Prostate gland (tissue), 2 donors: Measurements from ENCODE around the gene ATOX1. TPM values are rescaled to one million over a fixed set of nuclear protein-coding genes. Genes with fewer than 3 reads are reported as not detected.
"Not testable (repeated sequence)": the region's sequence is repeated elsewhere in the genome, so short reads cannot be mapped to it uniquely, and the experiment has no call there.

Experiments used
- DNase-seq: peaks from one replicate; pipeline ENCODE4 v3.0.0-alpha.2; 2019; ENCODE audit warnings: low spot score
- H3K27ac ChIP-seq, 2 donors: fragments of 200-600 bp; sonication (generic); 2 replicates each; pipeline ENCODE4 v1.5.1; 2017 to 2019
- H3K27me3 ChIP-seq: fragments of 200-600 bp; sonication (generic); replicated peaks from 2 replicates; pipeline ENCODE4 v1.5.1; 2019; ENCODE audit not compliant: insufficient read depth
- H3K36me3 ChIP-seq, 2 donors: fragments of 200-600 bp; sonication (generic); 1 replicate in 1 of 2; 2 replicates in 1 of 2; pipeline versions ENCODE4 v1.5.1 to v1.8.1; 2017 to 2019
- H3K4me1 ChIP-seq: fragments of 200-600 bp; sonication (generic); replicated peaks from 2 replicates; pipeline ENCODE4 v1.5.1; 2019
- H3K4me3 ChIP-seq, 2 donors: fragments of 200-600 bp; sonication (generic); 2 replicates each; pipeline ENCODE4 v1.5.1; 2017 to 2019
- H3K9me3 ChIP-seq: fragments of 200-600 bp; sonication (generic); 2 replicates; pipeline ENCODE4 v1.5.1; 2017
- CTCF ChIP-seq, 4 experiments: fragments of 200-600 bp in 2 of 4; fragments of 450-650 bp in 2 of 4; sonication (generic) in 2 of 4; IDR thresholded peaks; 1 replicate in 3 of 4; 2 replicates in 1 of 4; pipeline ENCODE4 v1.5.1; 2016 to 2019; ENCODE audit warnings: antibody characterized with exemption in 4 of 4, mild to moderate bottlenecking in 2 of 4, moderate library complexity in 2 of 4
- POLR2A ChIP-seq: fragments of 450-650 bp; IDR thresholded peaks from one replicate; pipeline ENCODE4 v1.6.1; 2016; ENCODE audit warnings: antibody characterized with exemption, mild to moderate bottlenecking
- POLR2AphosphoS5 ChIP-seq: sonication (generic); formaldehyde crosslinking; IDR thresholded peaks from one replicate; pipeline ENCODE4 v1.6.1; 2017; ENCODE audit warnings: antibody characterized with exemption
- WGBS: methylation state at CpG from one replicate; pipeline ENCODE4 v1.1.5; 2018; 5-methylcytosine and 5-hydroxymethylcytosine counted together
- intact Hi-C: fragments of 100-400 bp; cut with DNase I; formaldehyde crosslinking; loops from one replicate; pipeline ENCODE4 v1.14.2; 2022
- total RNA-seq, 2 donors: library from RNA; depleted of rRNA; stranded (reverse); fragments of >200 nt; gene quantifications; one replicate each; pipeline ENCODE4 v1.1.0, GENCODE V29; 2016

The ATOX1 gene
- total RNA-seq, 2 donors from 2014 or later, result 97.8 to 163 TPM

DNA sequence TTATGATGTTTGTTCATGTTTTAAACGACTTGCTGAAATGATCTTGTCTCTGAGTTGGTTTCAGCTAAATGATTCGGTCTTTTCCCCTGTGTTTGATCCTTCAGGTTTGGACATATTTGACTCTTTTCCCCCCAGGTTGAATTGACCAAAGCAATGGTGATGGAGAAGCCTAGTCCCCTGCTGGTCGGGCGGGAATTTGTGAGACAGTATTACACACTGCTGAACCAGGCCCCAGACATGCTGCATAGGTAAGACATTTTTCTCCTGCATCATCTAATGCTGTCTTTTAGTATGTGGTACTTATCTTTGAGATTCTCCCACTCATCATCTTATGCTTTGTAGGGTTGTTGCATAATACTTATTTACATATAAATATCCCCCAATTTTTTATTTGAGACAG lies 28.0 kb upstream of the ATOX1 start:
- H3K27ac ChIP-seq, result no peak overlapping the region
- no peak overlapping the region for H3K4me3 ChIP-seq
- no peaks in the 10 kb centered on the region for H3K9me3 ChIP-seq
- no peak for DNase-seq
- H3K4me1 ChIP-seq, result no peaks in the 10 kb centered on the region
- 61% methylated on average over 4 of the region's 4 CpGs for WGBS
- intact Hi-C loops, result no loop called here
- TF ChIP-seq POLR2A (no peak), CTCF (IDR thresholded peaks at IDR 0.05) (no peak), POLR2AphosphoS5 (no peak)
- H3K27me3 ChIP-seq, result no peaks in the 10 kb centered on the region
- no peaks in the 10 kb centered on the region for H3K36me3 ChIP-seq

- no peaks in the 10 kb centered on the region for H3K36me3 ChIP-seq
- no peaks in the 10 kb centered on the region for H3K27me3 ChIP-seq
- TF ChIP-seq POLR2AphosphoS5, result no peak
- TF ChIP-seq POLR2A, result no peak
- TF ChIP-seq CTCF (IDR thresholded peaks at IDR 0.05), result no peak
- no peak overlapping the region for H3K27ac ChIP-seq
- H3K9me3 ChIP-seq, result no peaks in the 10 kb centered on the region
- no peak overlapping the region for H3K4me3 ChIP-seq
- intact Hi-C loops, result no loop called here
- WGBS, result 65% methylated on average over 3 of the region's 3 CpGs
- no peaks in the 10 kb centered on the region for H3K4me1 ChIP-seq
- no peak for DNase-seq
Measured at GRCh38 chr5:151784141-151784540, 25.7 kb upstream of the ATOX1 start.

DNA sequence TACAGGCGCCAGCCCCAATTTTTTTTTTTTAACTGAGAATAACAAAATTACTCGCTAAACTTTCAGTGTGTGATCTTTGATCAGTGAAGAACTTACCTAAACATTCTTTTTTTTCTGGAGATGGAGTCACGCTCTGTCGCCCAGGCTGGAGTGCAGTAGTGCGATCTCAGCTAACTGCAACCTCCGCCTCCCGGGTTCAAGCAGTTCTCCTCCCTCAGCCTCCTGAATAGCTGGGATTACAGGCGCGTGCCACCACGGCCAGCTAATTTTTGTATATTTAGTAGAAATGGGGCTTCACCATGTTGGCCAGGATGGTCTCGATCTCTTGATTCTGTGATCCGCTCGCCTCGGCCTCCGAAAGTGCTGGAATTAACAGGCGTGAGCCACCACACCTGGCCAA lies 25.2 kb upstream of the ATOX1 start:
- H3K4me3 ChIP-seq, H3K9me3 ChIP-seq, H3K27me3 ChIP-seq, DNase-seq, H3K27ac ChIP-seq, H3K4me1 ChIP-seq, intact Hi-C loops, H3K36me3 ChIP-seq: not testable (repeated sequence)
- WGBS, result 97% methylated on average over 16 of the region's 16 CpGs

- DNase-seq, result no peak
- Histone ChIP-seq H3K4me3 (no peak overlapping the region), H3K27ac (no peak overlapping the region), H3K27me3 (no peaks in the 10 kb centered on the region), H3K4me1 (no peaks in the 10 kb centered on the region), H3K9me3 (no peaks in the 10 kb centered on the region), H3K36me3 (no peaks in the 10 kb centered on the region)
- no peak for TF ChIP-seq CTCF (IDR thresholded peaks at IDR 0.05)
- no peak for TF ChIP-seq POLR2AphosphoS5
- no peak for TF ChIP-seq POLR2A
- intact Hi-C loops, result no loop called here
- WGBS, result 43% methylated on average over 1 of the region's 1 CpG
Measured at GRCh38 chr5:151781201-151781600, 22.8 kb upstream of the ATOX1 start.

DNA sequence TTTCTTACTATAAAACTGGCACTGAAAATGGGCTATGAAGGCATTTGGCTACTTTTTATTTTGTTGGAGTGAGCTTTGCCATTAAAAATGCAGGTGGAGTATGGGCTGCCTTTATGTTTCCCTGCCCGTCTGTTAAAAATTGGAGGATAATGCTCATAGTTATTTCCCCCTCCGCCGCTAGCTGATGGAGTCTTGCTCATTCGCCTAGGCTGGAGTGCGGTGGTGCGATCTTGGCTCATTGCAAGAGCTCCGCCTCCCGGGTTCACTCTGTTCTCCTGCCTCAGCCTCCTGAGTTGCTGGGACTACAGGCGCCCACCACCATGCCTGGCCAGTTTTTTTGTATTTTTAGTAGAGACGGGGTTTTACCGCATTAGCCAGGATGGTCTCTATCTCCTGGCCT lies 21.9 kb upstream of the ATOX1 start:
- Histone ChIP-seq H3K4me1 (peaks cover 2% of the 10 kb centered on the region), H3K27ac (no peak overlapping the region), H3K36me3 (no peaks in the 10 kb centered on the region), H3K27me3 (no peaks in the 10 kb centered on the region), H3K4me3 (no peak overlapping the region), H3K9me3 (no peaks in the 10 kb centered on the region)
- DNase-seq, result no peak
- 92% methylated on average over 11 of the region's 11 CpGs for WGBS
- intact Hi-C loops, result no loop called here
- TF ChIP-seq POLR2A, result no peak
- TF ChIP-seq CTCF (IDR thresholded peaks at IDR 0.05), result no peak
- TF ChIP-seq POLR2AphosphoS5, result no peak
